Measurements from ENCODE around the gene AGAP1.
"Not testable (repeated sequence)": the region's sequence is repeated elsewhere in the genome, so short reads cannot be mapped to it uniquely, and the experiment has no call there.

AGAP1 gene

GRCh38 chr2:235587202-235587601 lies 93.4 kb downstream of the AGAP1 start:
- no peak for DNase-seq (ENCODE audit: low read depth in 2 of 3, low spot score in 1 of 3)

- no peak for DNase-seq (ENCODE audit: low read depth in 2 of 3, low spot score in 1 of 3)
Observed at GRCh38 chr2:235588750-235589149, 94.9 kb downstream of the AGAP1 start.

- no peak for DNase-seq (ENCODE audit: low read depth in 2 of 3, low spot score in 1 of 3)
Observed at GRCh38 chr2:235591231-235591730, 97.4 kb downstream of the AGAP1 start.

GRCh38 chr2:235591921-235592320 lies 98.1 kb downstream of the AGAP1 start:
- DNase-seq (ENCODE audit: low read depth in 2 of 3, low spot score in 1 of 3): no peak

GRCh38 chr2:235592430-235592829 lies 98.6 kb downstream of the AGAP1 start:
- DNase-seq (ENCODE audit: low read depth in 2 of 3, low spot score in 1 of 3): no peak

- DNase-seq (ENCODE audit: low read depth in 2 of 3, low spot score in 1 of 3): no peak
Observed at GRCh38 chr2:235592836-235593235, 99.0 kb downstream of the AGAP1 start.

GRCh38 chr2:235594041-235594440 lies 100.2 kb downstream of the AGAP1 start:
- no peak for DNase-seq (ENCODE audit: low read depth in 2 of 3, low spot score in 1 of 3)

GRCh38 chr2:235594964-235595363 lies 101.1 kb downstream of the AGAP1 start:
- no peak for DNase-seq (ENCODE audit: low read depth in 2 of 3, low spot score in 1 of 3)

GRCh38 chr2:235595422-235596010 lies 101.7 kb downstream of the AGAP1 start:
- peak; percentile 6 to 33 (median 20) for DNase-seq (ENCODE audit: low read depth in 2 of 3, low spot score in 1 of 3)

GRCh38 chr2:235596272-235596671 lies 102.4 kb downstream of the AGAP1 start:
- DNase-seq (ENCODE audit: low read depth in 2 of 3, low spot score in 1 of 3): no peak

GRCh38 chr2:235597081-235597615 lies 103.3 kb downstream of the AGAP1 start:
- DNase-seq (ENCODE audit: low read depth in 2 of 3, low spot score in 1 of 3): no peak

GRCh38 chr2:235598026-235598425 lies 104.2 kb downstream of the AGAP1 start:
- no peak for DNase-seq (ENCODE audit: low read depth in 2 of 3, low spot score in 1 of 3)

- no peak for DNase-seq (ENCODE audit: low read depth in 2 of 3, low spot score in 1 of 3)
Observed at GRCh38 chr2:235598532-235599531, 105.0 kb downstream of the AGAP1 start.

GRCh38 chr2:235599596-235600338 lies 105.9 kb downstream of the AGAP1 start:
- DNase-seq (ENCODE audit: low read depth in 2 of 3, low spot score in 1 of 3): no peak

- DNase-seq (ENCODE audit: low read depth in 2 of 3, low spot score in 1 of 3): no peak
Observed at GRCh38 chr2:235600406-235600805, 106.6 kb downstream of the AGAP1 start.

GRCh38 chr2:235600926-235601325 lies 107.1 kb downstream of the AGAP1 start:
- no peak for DNase-seq (ENCODE audit: low read depth in 2 of 3, low spot score in 1 of 3)

GRCh38 chr2:235601960-235602704 lies 108.3 kb downstream of the AGAP1 start:
- DNase-seq (ENCODE audit: low read depth in 2 of 3, low spot score in 1 of 3): no peak

GRCh38 chr2:235602971-235603370 lies 109.1 kb downstream of the AGAP1 start:
- not testable (repeated sequence) for DNase-seq (ENCODE audit: low read depth in 2 of 3, low spot score in 1 of 3)

GRCh38 chr2:235603659-235604058 lies 109.8 kb downstream of the AGAP1 start:
- no peak for DNase-seq (ENCODE audit: low read depth in 2 of 3, low spot score in 1 of 3)

- DNase-seq (ENCODE audit: low read depth in 2 of 3, low spot score in 1 of 3): no peak
Observed at GRCh38 chr2:235605312-235606003, 111.6 kb downstream of the AGAP1 start.
